ENCODE data around the gene SMPD3.

SMPD3 gene

GRCh38 chr16:68433316-68433715, 15.0 kb downstream of the SMPD3 start:
- DNase-seq (ENCODE audit: low spot score) = no peak

GRCh38 chr16:68432701-68433100, 15.6 kb downstream of the SMPD3 start:
- DNase-seq (ENCODE audit: low spot score) = no peak

- no peak for DNase-seq (ENCODE audit: low spot score)
These were observed 19.0 kb downstream of the SMPD3 start for GRCh38 chr16:68429076-68429854.

- no peak for DNase-seq (ENCODE audit: low spot score)
These were observed 20.5 kb downstream of the SMPD3 start for GRCh38 chr16:68427649-68428303.

GRCh38 chr16:68426347-68426652, 22.0 kb downstream of the SMPD3 start:
- no peak for DNase-seq (ENCODE audit: low spot score)

GRCh38 chr16:68425498-68426346, 22.6 kb downstream of the SMPD3 start:
- DNase-seq (ENCODE audit: low spot score) = no peak

GRCh38 chr16:68423771-68424170, 24.5 kb downstream of the SMPD3 start:
- no peak for DNase-seq (ENCODE audit: low spot score)

GRCh38 chr16:68422396-68422960, 25.8 kb downstream of the SMPD3 start:
- no peak for DNase-seq (ENCODE audit: low spot score)

- no peak for DNase-seq (ENCODE audit: low spot score)
These were observed 27.2 kb downstream of the SMPD3 start for GRCh38 chr16:68421076-68421475.

GRCh38 chr16:68420366-68420942, 27.9 kb downstream of the SMPD3 start:
- no peak for DNase-seq (ENCODE audit: low spot score)

GRCh38 chr16:68417711-68418301, 30.5 kb downstream of the SMPD3 start:
- DNase-seq (ENCODE audit: low spot score) = peak; percentile 76

GRCh38 chr16:68416057-68417046, 32.0 kb downstream of the SMPD3 start:
- DNase-seq (ENCODE audit: low spot score) = no peak

GRCh38 chr16:68414581-68414980, 33.7 kb downstream of the SMPD3 start:
- no peak for DNase-seq (ENCODE audit: low spot score)

- no peak for DNase-seq (ENCODE audit: low spot score)
These were observed 36.2 kb downstream of the SMPD3 start for GRCh38 chr16:68412061-68412460.

- DNase-seq (ENCODE audit: low spot score) = no peak
These were observed 37.2 kb downstream of the SMPD3 start for GRCh38 chr16:68411086-68411485.

- DNase-seq (ENCODE audit: low spot score) = no peak
These were observed 39.3 kb downstream of the SMPD3 start for GRCh38 chr16:68408967-68409366.

- no peak for DNase-seq (ENCODE audit: low spot score)
These were observed 39.9 kb downstream of the SMPD3 start for GRCh38 chr16:68408428-68408827.

GRCh38 chr16:68406458-68407152, 41.7 kb downstream of the SMPD3 start:
- DNase-seq (ENCODE audit: low spot score) = no peak

GRCh38 chr16:68404736-68405345, 43.5 kb downstream of the SMPD3 start:
- DNase-seq (ENCODE audit: low spot score) = no peak

- DNase-seq (ENCODE audit: low spot score) = no peak
These were observed 44.6 kb downstream of the SMPD3 start for GRCh38 chr16:68403704-68404103.
